Measurements from ENCODE around the gene FGFR3.

FGFR3 gene

DNA sequence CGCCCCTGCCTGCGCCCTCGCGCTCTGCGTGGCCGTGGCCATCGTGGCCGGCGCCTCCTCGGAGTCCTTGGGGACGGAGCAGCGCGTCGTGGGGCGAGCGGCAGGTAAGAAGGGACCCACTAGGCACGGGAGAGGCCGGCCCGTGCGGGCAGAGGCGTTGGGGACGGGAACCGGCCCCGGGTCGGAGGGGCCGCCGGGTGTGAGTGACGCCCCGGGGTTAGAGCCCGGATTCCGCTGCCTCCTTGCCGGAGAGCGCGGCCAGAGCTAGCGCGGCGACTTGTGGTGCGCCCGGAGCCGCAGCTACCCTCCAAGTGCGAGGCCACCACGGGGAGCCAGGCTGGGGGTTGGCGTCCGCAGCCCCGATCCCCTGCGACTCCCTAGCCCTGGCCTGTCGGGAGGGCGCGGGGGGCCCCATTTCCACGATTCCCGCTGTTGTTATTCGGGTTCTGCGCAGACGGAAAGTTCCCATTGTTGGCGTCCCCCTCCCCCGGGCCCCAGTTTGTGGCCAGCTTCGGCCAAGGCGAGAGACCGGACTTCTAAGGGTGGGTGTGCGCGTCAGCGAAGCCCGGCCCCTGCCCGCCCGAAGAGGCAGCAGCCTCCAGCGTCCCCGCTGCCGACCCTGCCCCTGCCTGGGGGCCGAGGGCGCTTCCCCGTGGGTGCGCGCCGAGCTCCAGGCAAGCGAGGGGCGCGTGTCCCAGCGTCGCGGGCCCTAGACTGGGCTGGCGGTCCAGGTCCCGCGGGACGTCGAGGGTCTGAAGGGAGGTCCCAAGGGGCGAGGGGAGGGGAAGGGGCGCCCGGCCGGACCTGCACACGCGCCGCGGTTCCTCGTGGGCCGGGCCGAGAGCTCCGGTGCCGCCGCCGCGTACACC is 1.1 kb downstream of the FGFR3 start:
- H3K27me3 ChIP-seq (replicated peaks; ENCODE audit: control insufficient read depth, insufficient read depth, low read length), result peaks cover 23% of the 10 kb centered on the region
- no peaks in the 10 kb centered on the region for H3K36me3 ChIP-seq (ENCODE audit: control insufficient read depth, insufficient read depth, low read length, severe bottlenecking)
- peak; percentile 41 for DNase-seq (ENCODE audit: low read depth)

DNA sequence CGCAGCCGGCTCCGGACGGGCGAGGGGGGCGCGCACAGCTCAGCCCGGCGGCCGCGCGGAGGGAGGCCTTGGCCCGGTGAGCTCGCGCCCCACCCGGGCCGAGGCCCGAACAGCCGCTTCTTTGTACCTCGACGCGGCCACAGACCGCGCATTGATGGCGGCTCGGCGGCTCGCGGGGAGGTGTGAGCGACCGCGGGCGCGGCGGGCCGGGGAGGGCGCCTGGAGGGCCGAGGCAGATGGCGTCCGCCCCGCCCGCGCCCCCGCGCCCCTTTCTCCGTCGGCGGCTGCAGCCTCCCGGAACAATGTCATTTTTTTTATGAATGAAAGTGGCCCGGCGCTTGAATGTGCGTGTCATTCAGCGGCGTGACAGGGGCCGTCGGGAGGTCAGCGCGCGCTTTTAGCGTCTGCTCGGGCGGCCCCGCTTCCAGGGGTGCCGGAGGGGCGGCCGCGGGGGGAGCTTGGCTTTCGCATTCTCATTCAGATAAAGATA is 1.8 kb downstream of the FGFR3 start:
- Histone ChIP-seq H3K27me3 (replicated peaks; ENCODE audit: control insufficient read depth, insufficient read depth, low read length) (peaks cover 23% of the 10 kb centered on the region), H3K4me1 (ENCODE audit: control insufficient read depth, insufficient read depth, low read length) (no peaks in the 10 kb centered on the region), H3K36me3 (ENCODE audit: control insufficient read depth, insufficient read depth, low read length, severe bottlenecking) (no peaks in the 10 kb centered on the region), H3K4me3 (ENCODE audit: low read length) (no peak overlapping the region), H3K9ac (ENCODE audit: low read length) (no peak overlapping the region), H3K9me3 (ENCODE audit: control insufficient read depth, low read length) (no peaks in the 10 kb centered on the region)
- DNase-seq (ENCODE audit: low read depth), result peak; percentile 14

More for the DNA sequence above, 1.1 kb downstream of the FGFR3 start:
- Histone ChIP-seq H3K4me3 (ENCODE audit: low read length) (no peak overlapping the region), H3K4me1 (ENCODE audit: control insufficient read depth, insufficient read depth, low read length) (no peaks in the 10 kb centered on the region), H3K9ac (ENCODE audit: low read length) (no peak overlapping the region), H3K9me3 (ENCODE audit: control insufficient read depth, low read length) (no peaks in the 10 kb centered on the region)

DNA sequence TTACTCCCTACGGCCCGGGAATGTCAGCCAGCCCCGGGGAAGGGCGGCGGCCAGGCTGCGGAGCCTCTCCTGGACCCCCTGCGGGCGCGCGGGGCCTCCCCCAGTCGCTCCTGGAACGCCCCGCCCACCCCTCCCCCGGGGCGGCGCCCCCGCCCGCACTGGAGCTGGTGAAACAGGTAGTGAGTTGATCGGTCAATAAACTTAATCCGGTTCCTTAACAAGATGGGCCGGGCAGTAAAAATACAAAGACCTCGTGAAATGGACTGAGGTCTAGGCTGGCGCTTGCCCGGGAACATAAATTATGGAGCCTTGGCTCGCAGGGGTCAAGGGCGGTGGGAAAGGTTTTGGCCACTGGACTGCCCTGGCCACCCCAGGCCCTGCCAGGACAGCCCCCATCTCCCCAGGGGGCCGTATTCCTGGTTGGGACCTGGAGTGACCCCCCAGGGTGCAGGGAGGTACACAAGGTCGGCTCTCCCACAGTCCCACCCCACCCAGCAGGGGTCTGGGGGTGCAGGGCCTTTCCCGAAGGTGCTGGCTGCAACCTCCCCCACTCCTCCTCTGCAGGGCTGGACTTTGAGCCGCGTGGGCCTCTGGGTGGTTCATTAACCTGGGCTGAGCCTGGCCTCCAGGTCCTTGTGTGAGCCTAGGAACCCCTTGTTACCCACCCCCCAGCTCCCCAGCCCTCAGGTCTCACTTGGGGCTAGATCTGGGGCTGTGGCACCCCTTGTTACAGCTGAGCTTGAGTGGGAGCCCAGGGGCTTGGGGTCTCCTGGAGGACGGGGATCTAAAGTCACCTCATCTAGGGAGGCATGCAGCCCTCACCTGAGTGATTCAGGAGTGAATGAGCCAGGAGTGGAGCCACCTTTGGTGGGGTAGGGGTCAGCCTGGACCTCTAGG is 2.5 kb downstream of the FGFR3 start:
- H3K27me3 ChIP-seq (replicated peaks; ENCODE audit: control insufficient read depth, insufficient read depth, low read length), result peaks cover 22% of the 10 kb centered on the region
- no peaks in the 10 kb centered on the region for H3K36me3 ChIP-seq (ENCODE audit: control insufficient read depth, insufficient read depth, low read length, severe bottlenecking)
- H3K9me3 ChIP-seq (ENCODE audit: control insufficient read depth, low read length), result no peaks in the 10 kb centered on the region
- no peaks in the 10 kb centered on the region for H3K4me1 ChIP-seq (ENCODE audit: control insufficient read depth, insufficient read depth, low read length)
- DNase-seq (ENCODE audit: low read depth), result no peak
- H3K4me3 ChIP-seq (ENCODE audit: low read length), result no peak overlapping the region
- H3K9ac ChIP-seq (ENCODE audit: low read length), result no peak overlapping the region

DNA sequence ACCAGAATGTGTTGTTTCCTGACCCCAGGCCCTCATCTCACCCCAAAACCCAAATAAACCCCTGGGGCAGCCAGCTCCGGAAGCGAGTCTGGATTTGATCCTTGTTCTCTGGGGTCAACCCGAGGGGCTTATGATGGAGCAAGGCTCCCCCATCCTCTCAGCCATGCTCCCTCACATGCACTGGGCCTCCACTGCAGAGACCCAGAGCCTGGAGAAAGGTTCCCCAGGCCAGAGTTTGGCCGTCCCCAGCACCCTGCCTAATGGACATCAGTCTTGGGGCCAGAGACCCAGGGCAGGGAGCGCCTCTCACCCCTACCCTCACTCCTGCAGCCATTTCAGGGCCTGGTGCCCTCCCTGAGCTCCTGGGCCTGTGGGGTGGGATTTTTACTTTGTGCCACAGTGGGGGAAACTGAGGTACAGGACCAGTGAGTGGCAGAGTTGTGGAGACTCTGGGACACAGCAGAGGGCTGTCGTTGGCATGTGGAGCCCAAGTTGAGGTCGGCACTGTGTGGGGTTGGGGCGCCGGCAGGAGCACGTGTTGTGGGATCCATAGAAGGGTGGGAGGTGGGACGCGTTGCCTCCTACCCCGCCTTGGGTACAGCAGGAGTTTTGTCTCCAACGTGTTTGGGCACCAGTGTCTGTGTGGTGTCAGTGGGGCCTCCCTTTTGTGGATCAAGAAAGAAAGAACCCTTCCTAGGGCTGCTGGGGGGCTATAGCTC is 3.6 kb downstream of the FGFR3 start:
- no peak overlapping the region for H3K4me3 ChIP-seq (ENCODE audit: low read length)
- no peaks in the 10 kb centered on the region for H3K36me3 ChIP-seq (ENCODE audit: control insufficient read depth, insufficient read depth, low read length, severe bottlenecking)
- H3K27me3 ChIP-seq (replicated peaks; ENCODE audit: control insufficient read depth, insufficient read depth, low read length), result peaks cover 17% of the 10 kb centered on the region
- H3K9ac ChIP-seq (ENCODE audit: low read length), result no peak overlapping the region
- no peak for DNase-seq (ENCODE audit: low read depth)
- H3K9me3 ChIP-seq (ENCODE audit: control insufficient read depth, low read length), result no peaks in the 10 kb centered on the region
- no peaks in the 10 kb centered on the region for H3K4me1 ChIP-seq (ENCODE audit: control insufficient read depth, insufficient read depth, low read length)

DNA sequence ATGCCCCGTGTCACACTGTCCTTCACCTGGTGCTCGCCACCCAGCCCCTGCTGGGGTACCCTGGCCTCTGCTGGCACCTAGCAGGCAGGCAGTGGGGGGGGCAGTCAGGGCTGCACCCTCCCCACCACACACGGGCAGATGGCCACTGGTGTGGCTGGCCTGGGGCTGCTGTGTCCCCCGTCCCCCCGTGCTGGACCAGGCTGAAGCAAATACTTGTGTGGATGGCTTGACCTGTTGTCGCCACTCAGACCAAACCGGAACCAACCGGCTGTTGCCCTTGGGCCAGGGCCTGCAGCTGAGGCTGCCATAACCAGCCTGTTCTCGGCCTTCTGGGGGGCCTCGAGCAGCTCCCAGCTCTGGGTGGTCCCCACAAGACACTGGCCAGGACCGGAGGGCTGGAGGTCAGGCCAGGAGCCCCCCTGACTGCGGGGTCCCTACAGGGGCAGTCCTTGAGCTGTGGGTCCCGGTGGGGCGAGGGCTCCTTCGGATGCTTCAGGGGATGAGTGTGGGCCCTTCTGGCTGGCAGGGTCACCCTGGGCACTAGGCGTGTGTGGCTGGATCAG is 4.3 kb downstream of the FGFR3 start:
- H3K9ac ChIP-seq (ENCODE audit: low read length), result no peak overlapping the region
- no peaks in the 10 kb centered on the region for H3K36me3 ChIP-seq (ENCODE audit: control insufficient read depth, insufficient read depth, low read length, severe bottlenecking)
- no peaks in the 10 kb centered on the region for H3K9me3 ChIP-seq (ENCODE audit: control insufficient read depth, low read length)
- peaks cover 20% of the 10 kb centered on the region for H3K27me3 ChIP-seq (replicated peaks; ENCODE audit: control insufficient read depth, insufficient read depth, low read length)
- no peak overlapping the region for H3K4me3 ChIP-seq (ENCODE audit: low read length)
- DNase-seq (ENCODE audit: low read depth), result no peak
- peaks cover 5% of the 10 kb centered on the region for H3K4me1 ChIP-seq (ENCODE audit: control insufficient read depth, insufficient read depth, low read length)

DNA sequence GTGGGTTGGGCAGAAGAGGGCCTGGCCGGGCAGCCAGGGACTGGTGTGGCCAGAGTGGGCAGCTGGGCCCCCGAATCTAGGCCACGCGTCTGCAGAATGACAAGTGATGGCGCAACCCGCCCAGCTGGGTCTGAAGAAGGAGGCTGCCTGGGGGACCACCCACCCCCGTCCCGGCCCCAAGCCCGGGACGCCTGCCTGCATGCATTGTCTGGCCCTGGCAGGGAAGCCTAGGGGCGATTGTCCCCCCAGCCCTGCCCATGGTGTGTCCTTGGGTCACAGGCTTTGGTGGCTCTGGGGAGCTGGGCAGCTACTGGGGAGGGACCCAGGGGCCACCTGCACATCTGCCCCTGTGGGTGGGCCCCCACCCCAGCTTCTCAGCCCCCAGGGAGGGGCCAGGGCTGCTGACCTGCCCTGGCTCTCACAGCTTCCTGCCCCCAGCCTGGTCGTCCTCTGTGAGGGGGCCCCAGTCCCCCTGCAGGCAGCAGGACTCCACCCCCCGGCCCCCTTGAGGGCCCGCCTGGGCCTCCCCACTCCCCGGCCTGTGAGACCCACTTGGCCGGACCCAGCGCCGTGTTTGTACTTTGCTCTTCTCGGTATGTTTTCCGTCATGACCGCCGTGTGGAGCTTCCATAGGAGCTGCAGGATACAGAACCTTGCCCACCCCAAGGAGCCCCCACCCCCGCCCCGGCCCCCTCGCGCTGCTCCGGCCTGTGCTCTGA is 4.9 kb downstream of the FGFR3 start:
- no peak overlapping the region for H3K9ac ChIP-seq (ENCODE audit: low read length)
- H3K4me1 ChIP-seq (ENCODE audit: control insufficient read depth, insufficient read depth, low read length), result peaks cover 10% of the 10 kb centered on the region
- no peak for DNase-seq (ENCODE audit: low read depth)
- H3K4me3 ChIP-seq (ENCODE audit: low read length), result no peak overlapping the region
- no peaks in the 10 kb centered on the region for H3K9me3 ChIP-seq (ENCODE audit: control insufficient read depth, low read length)
- H3K27me3 ChIP-seq (replicated peaks; ENCODE audit: control insufficient read depth, insufficient read depth, low read length), result peaks cover 20% of the 10 kb centered on the region
- no peaks in the 10 kb centered on the region for H3K36me3 ChIP-seq (ENCODE audit: control insufficient read depth, insufficient read depth, low read length, severe bottlenecking)

DNA sequence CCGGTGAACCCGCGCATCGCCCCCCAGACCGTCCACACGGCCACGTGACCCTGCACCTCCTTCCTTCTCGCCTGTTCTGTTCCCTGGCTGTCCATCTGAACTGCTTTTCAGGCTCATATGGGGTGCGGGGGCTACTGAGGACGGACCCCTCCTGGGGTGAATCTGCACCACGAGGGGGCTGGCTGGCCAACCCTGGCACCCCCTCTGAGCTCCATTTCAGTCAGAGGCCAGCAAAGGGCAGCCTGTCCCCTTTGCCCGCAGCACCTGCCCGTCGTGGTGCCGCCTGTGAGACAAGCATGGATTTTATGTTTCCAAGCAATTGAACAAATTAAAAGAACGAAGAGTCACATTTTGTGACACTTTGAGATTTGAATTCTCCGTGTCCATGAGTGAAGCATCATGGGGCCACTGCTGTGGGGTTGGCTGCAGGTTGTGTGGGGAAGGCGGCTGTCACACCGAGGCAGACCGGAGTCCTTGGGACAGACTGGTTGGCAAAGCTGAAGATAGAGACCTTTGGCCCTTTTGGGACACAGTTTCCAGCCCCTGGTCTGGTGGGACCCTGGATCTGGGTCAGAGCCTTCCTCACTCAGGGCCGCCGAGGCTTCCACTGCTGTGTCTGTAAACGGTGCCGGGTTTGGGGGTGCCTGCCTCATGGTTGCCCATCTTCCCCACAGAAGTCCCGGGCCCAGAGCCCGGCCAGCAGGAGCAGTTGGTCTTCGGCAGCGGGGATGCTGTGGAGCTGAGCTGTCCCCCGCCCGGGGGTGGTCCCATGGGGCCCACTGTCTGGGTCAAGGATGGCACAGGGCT is 5.7 kb downstream of the FGFR3 start:
- Histone ChIP-seq H3K4me3 (ENCODE audit: low read length) (no peak overlapping the region), H3K9ac (ENCODE audit: low read length) (no peak overlapping the region), H3K36me3 (ENCODE audit: control insufficient read depth, insufficient read depth, low read length, severe bottlenecking) (no peaks in the 10 kb centered on the region), H3K9me3 (ENCODE audit: control insufficient read depth, low read length) (no peaks in the 10 kb centered on the region), H3K27me3 (replicated peaks; ENCODE audit: control insufficient read depth, insufficient read depth, low read length) (peaks cover 20% of the 10 kb centered on the region), H3K4me1 (ENCODE audit: control insufficient read depth, insufficient read depth, low read length) (peaks cover 10% of the 10 kb centered on the region)
- no peak for DNase-seq (ENCODE audit: low read depth)

DNA sequence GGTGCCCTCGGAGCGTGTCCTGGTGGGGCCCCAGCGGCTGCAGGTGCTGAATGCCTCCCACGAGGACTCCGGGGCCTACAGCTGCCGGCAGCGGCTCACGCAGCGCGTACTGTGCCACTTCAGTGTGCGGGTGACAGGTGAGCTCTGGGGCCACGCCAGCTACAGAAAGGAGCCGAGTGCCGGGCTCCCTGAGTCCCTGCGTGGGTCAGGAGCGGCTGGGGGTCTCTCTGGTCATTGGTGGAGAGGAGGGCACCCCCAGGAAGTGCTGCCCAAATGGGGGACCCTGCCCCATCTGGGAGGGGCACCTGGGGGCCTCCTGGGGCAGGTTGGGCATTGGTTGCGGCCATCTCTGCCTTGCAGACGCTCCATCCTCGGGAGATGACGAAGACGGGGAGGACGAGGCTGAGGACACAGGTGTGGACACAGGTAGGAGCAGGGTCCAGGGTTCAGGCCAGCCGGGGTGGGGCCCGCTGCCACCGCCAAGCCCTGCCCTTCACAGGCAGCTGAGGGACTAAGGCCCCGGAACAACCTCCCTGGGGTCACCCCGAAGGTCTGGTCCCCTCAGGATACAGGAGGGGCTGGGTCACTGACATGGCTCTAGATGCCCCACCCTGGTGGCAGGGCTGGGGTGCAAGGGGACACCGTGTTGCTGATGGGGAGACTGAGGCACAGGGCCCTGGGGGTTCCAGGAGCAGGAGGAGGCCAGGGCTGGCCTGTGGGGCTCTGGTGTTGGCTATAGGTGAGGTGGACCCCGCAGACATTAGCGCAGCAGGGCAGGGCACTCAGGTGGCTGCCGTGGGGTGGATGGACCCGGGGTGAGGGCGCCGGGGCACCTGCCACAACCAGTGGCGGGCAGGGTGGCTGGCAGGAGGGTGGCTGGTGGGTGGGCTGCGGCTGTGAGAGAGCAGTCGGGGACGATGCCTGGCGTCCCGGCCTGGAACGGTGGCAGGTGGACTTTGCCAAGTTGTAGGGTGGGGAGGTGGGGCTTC is 6.6 kb downstream of the FGFR3 start:
- no peaks in the 10 kb centered on the region for H3K9me3 ChIP-seq (ENCODE audit: control insufficient read depth, low read length)
- H3K9ac ChIP-seq (ENCODE audit: low read length), result no peak overlapping the region
- no peaks in the 10 kb centered on the region for H3K36me3 ChIP-seq (ENCODE audit: control insufficient read depth, insufficient read depth, low read length, severe bottlenecking)
- H3K27me3 ChIP-seq (replicated peaks; ENCODE audit: control insufficient read depth, insufficient read depth, low read length), result peaks cover 20% of the 10 kb centered on the region
- peaks cover 10% of the 10 kb centered on the region for H3K4me1 ChIP-seq (ENCODE audit: control insufficient read depth, insufficient read depth, low read length)
- no peak for DNase-seq (ENCODE audit: low read depth)
- H3K4me3 ChIP-seq (ENCODE audit: low read length), result no peak overlapping the region

DNA sequence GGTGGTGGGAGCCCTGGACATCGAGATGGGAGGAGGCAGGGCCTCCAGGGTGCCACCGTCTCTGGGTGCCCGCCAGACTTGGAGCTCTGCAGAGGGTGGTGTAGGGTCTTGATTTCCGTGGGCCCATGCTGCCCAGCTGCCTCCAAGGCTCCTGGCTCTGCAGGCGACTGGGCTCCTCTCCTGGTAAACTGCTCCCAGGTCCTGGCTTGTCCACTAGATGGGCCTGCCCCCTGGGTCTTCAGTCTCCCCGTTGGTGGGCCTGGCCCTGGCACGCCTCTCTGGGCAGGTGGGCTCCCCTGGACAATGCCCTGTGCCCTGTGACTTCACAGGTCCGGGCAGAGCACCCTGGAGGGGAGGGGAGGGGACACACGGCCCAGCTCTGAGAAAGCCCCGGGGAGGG is 7.7 kb downstream of the FGFR3 start:
- Histone ChIP-seq H3K36me3 (ENCODE audit: control insufficient read depth, insufficient read depth, low read length, severe bottlenecking) (no peaks in the 10 kb centered on the region), H3K9me3 (ENCODE audit: control insufficient read depth, low read length) (no peaks in the 10 kb centered on the region), H3K9ac (ENCODE audit: low read length) (no peak overlapping the region), H3K4me3 (ENCODE audit: low read length) (no peak overlapping the region), H3K4me1 (ENCODE audit: control insufficient read depth, insufficient read depth, low read length) (peaks cover 10% of the 10 kb centered on the region), H3K27me3 (replicated peaks; ENCODE audit: control insufficient read depth, insufficient read depth, low read length) (peaks cover 16% of the 10 kb centered on the region)
- DNase-seq (ENCODE audit: low read depth), result no peak

Measured in adipocyte (in vitro differentiated cells).